ENCODE data around the gene RAB29.

DNA sequence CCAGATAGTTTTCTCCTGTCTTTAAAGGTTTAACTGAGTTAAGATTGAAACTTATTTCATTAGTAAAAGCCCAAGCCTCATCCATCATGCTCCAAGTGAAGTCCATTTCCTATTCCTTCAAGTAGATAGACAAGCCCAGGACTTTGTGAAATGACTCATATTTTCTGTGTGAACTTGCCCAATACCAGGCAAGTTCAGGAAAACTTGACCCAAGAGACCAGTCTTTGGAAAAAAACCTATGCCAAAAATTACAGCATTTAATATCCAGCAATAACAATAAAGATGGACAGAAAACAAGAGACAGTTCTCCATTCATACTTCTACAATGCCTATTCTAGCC lies 405 bp upstream of the RAB29 start:
- TF ChIP-seq FOXM1 (IDR thresholded peaks at IDR 0.05; ENCODE audit: borderline replicate concordance, low read depth) (no peak), TEAD4 (IDR thresholded peaks at IDR 0.05) (no peak), CEBPB (IDR thresholded peaks at IDR 0.05) (no peak; the same call in 1 of the 2 replicates), USF1 (IDR thresholded peaks at IDR 0.05) (no peak), EP300 (IDR thresholded peaks at IDR 0.05; ENCODE audit: borderline replicate concordance) (no peak), YY1 (IDR thresholded peaks at IDR 0.05; ENCODE audit: low read depth) (no peak), REST (IDR thresholded peaks at IDR 0.05; ENCODE audit: low read depth) (no peak), TAF1 (IDR thresholded peaks at IDR 0.05; ENCODE audit: low read depth) (no peak), RAD21 (IDR thresholded peaks at IDR 0.05; ENCODE audit: low read depth) (no peak), NFIC (IDR thresholded peaks at IDR 0.05) (no peak), TCF12 (IDR thresholded peaks at IDR 0.05; ENCODE audit: low read depth) (no peak)
- TF ChIP-seq, protein P1, sequence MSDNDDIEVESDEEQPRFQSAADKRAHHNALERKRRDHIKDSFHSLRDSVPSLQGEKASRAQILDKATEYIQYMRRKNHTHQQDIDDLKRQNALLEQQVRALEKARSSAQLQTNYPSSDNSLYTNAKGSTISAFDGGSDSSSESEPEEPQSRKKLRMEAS (IDR thresholded peaks at IDR 0.05): no peak

All from Ishikawa (cell line).